ENCODE measurements around the gene COLEC11. TPM values are rescaled to one million over a fixed set of nuclear protein-coding genes. Genes with fewer than 3 reads are reported as not detected.
A peak's percentile ranks its signal among the peaks of the same experiment; 100 is the strongest.

The COLEC11 gene
- total RNA-seq, 1 donor from 2014 or later: 0.92 TPM

DNA sequence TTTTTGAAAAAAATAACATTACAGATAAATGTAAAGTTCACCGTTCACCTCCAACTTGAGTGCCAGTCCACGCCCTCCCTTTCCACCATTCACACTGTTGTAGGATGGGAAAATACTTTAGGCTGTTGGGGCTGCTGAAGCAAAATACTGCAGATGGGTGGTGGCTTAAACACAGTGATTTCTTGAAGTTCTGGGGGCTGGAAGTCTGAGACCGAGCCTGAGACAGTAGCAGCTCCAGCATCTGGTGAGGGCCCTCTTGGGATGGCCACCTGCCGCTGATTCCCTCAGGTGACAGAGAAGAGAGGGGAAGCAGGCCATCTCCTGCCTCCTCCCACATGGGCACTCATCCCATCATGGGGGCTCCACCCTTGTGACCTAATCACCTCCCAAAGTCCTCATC lies 80.8 kb downstream of the COLEC11 start:
- DNase-seq: no peak

DNA sequence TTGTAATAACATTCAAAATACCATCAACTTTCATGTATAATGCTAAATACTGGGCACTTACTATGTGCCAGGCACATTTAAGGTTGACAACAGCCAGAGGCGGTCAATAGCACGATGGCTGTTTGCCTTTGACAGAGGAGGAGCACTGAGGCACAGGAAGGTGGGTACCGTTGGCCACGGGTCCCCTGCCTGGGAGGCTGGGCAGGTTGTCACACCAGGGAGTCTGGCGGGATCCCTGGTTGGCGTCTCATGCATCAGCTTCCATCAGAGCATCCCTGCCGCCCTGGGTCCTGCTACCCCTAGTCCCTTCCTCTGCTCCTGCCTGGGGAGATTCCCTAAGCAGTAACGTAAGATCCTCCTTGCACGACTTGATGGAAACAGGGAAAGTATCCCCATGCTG lies 82.5 kb downstream of the COLEC11 start:
- no peak for DNase-seq

DNA sequence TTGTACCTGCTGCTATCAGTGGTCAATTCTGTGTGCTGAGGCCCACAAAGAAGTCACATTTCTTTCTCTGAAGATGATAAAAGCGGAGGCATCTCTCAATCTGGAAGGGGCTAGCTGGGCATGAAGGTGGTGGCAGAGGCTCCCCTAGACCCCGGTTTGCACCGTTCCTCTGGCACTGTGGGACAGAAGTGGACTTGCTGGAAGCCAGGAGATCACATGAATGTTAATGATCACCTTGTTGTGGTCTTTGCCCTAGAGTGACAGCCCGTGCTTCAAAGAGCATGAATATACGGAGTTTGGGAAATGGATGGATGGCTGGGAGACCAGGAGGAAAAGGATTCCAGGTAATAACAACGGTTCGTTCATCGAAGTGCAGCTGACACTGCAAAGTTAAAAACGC lies 83.3 kb downstream of the COLEC11 start:
- DNase-seq: no peak

DNA sequence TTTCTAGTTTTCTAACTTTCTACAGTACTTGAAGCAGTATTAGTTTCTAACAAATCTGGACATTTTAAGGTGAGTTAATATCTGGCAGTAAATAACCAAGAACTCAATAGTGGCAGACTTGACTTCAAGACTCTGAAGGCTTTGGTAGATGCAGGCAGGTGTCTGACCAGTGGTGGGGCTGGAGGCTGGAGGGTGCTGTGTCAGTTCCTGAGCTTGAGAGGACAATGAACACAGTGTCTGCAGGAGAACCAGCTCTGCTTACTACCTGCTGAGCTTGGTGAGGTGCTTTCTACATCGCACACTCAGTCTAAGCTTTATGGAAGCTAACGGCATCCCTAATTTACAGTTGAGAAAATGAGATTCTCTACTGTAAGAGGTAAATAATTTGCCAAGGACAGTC lies 84.3 kb downstream of the COLEC11 start:
- no peak for DNase-seq

DNA sequence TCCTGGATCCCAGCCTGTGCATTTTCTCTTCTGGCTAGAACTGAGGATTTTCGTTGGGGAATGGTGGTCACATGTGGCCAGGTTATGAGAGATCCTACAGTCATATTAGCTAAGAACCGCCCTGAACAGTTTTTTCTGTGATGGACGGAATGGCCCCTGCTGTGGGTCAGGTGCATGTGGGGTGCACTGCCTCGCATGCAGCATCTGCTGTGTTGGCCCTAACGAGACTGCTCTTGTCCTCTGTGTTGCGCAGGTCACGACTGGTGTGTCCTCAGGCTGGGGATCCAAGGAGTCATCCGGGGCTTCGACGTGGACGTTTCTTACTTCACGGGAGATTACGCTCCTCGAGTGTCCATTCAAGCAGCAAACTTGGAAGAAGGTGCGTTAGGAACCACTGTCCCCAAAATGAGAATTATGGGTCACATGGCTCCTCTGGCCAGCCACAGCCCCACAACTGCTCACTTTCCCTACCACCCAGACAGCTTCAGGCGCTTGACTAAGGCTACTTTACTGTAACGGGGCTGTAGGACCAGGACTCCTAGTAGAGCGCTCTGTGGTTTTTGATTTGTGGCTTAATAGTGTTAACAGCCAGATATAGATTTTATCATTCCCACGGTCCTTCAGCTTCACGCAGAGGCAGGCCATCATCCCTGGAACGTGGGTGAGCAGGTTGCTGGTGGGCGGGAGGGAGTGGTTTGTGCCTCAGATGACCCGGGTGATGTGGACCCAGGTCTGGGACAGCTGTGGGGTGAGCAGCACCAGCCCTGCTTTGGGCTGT lies 84.9 kb downstream of the COLEC11 start:
- DNase-seq: no peak

DNA sequence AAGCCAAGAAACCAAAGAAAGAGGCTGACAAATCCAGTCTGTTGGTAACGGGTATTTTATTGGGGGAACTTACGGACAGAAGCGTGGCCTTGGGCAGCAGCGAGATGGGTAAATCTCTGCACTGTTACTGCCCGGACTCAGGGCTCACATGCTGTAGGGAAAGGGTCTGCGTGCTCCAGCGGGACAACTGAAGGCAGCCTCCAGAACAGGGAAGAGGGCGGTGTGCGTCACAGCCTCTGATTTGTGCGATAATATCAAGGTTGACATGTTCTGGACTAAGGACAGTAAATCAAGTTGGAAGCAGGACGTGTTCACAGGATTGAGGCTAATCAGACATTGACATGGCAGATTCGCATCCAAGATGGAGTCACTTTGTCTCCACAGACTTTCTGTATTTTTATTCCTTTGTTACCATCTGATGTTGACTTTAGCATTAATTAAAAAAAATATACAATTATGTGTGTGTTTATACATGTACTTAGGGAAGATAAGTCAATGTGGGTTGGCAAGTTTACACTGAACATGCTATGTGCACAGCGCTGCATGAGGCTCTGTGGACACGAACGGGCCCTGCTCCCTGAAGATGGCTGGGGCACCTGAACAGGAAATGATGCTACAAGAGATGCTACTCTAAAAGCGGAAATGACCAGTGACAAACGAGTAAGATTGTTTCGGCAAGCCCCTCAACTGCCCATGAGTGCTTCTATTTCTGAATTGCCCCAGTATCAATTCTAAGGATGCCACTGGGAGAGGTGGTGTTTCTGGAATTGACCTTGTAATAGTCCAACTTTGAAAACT lies 85.8 kb downstream of the COLEC11 start:
- no peak for DNase-seq

DNA sequence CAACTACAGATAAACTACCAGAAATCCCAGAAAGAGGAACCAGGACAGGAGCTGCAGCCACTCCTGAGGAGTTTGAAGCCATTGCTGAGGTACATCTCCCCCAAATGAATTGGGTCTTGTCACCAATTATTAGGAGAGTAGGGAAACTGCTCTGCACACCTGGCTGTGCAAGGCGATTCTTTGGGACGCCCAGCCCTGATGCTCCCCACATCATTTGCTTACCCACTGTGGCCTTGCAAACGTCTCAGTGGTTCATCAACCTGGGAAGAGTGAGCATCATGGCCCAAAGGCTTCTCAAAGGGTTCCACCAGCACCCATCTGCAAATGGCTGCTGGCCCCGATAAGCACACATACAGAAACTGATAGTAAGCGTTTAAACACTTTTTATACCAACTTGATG lies 86.7 kb downstream of the COLEC11 start:
- DNase-seq: no peak

DNA sequence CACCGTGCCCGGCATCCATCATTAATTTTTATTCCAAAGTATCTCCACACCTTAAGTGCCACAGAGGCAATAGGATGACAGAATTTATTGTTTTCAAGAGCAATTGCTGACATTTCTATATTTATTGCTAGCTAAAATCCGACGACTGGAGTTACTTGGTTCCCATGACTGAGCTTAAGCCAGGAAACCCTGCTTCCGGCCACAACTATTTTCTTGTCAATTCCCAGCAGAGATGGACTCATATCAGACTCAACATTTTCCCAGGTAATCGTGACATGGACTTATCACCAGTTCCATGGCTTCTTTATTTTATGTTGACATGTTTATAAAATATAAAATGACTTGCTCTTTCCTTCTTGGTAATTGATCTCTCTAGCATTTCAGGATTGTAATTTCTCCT lies 87.9 kb downstream of the COLEC11 start:
- DNase-seq: no peak

DNA sequence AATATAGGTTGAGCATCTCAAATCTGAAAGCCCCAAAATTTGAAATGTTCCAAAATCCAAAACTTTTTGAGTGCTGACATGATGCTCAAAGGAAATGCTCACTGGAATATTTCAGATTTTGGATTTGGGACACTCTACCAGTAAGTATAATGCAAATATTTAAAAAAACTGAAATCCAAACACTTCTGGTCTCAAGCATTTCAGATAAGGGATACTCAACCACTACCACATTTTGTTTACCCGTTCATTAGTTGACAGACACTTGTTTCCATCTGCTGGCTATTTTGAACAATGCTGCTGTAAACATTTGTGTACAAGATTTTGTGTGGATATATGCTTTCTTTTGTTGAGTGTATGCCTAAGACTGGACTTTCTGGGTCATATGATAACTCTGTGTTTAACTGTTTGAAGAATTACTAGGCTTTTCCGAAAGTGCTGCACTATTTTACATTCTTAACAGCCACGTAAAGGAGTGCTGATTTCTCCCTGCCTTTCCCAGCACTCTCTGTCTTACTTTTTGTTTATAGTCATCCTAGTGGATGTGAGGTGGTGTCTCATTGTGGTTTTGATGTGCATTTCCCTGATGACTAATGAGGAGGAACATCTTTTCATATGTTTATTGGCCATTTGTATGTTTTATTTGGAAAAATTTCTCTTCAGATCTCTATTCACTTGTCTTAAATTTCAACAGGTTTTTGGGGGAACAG lies 89.0 kb downstream of the COLEC11 start:
- DNase-seq: no peak

DNA sequence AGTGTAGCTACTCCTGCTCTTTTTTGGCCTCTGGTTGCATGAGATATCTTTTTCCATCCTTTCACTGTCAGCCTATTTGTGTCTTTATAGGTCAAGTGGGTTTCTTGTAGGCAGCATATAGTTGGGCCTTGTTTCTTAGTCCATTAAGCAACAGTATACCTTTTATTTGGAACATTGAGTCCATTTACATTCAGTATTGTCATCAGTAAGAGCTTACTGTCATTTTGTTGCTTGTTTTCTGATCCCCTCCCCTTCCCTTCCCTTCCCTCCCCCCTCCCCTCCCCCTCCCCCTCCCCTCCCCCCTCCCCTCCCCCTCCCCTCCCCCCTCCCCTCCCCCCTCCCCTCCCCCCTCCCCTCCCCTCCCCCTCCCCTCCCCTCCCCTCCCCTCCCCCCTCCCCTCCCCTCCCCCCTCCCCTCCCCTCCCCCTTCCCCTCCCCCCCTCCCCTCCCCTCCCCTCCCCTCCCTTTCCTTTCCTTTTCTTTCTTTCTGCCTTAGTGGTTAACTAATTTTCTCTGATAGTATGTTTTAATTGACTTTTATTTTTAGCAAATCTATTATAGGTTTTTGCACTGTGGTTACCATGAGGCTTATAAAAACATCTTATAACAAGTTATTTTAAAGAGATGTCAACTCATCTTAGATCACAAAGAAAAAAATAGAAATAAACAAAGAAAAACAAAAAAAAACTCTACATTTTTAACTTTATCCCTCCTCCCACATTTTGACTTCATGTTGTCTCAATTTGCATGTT lies 95.3 kb downstream of the COLEC11 start:
- no peak for DNase-seq

DNA sequence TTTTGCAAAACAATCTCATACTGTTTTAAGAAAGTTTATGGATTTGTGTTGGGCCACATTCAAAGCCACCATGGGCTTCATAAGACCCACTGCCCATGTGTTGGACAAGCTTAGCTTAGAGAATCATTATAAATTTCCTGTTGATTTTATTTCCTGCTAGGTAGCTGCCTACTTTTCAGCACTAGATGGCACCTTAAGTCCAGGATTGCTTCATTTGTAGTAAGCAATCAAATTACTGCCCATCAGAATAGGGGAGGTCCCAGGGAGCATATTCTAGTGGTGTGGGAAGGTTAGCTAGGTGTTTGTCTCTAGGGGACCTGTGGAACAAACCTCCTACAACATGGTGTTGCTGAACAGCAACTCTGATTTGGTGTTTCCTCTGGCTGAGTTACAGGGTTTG lies 97.5 kb downstream of the COLEC11 start:
- DNase-seq: peak; percentile 22

Small RNA genes within 50 kb of the gene (small RNA-seq; reads per million reads assigned to genes)
- not detected for gene TMSB4XP2 (ENCODE audit: low replicate concordance)

Other genes starting within 250 kb of the COLEC11 start
- gene EIPR1, start 217.3 kb upstream of the COLEC11 start, total RNA-seq: 28.9 TPM
- gene TRAPPC12, start 215.4 kb upstream of the COLEC11 start, total RNA-seq: 75.5 TPM
- 33.2 TPM for gene ADI1, start 75.6 kb upstream of the COLEC11 start, total RNA-seq
- gene RNASEH1, start 36.8 kb upstream of the COLEC11 start, total RNA-seq: 22.2 TPM
- gene RPS7, start 19.9 kb upstream of the COLEC11 start, total RNA-seq: 1,588 TPM
- gene ALLC, start 63.1 kb downstream of the COLEC11 start, total RNA-seq: not detected
- gene DCDC2C, start 108.5 kb downstream of the COLEC11 start, total RNA-seq: not detected

All from tongue (tissue), 3 donors.